Neural crest cell (in vitro differentiated cells): ENCODE measurements around the gene CTNNA3. TPM values are rescaled to one million over a fixed set of nuclear protein-coding genes. Genes with fewer than 3 reads are reported as not detected.
"Not testable (repeated sequence)": the region's sequence is repeated elsewhere in the genome, so short reads cannot be mapped to it uniquely, and the experiment has no call there.

Source experiments
- DNase-seq: peaks from one replicate; pipeline ENCODE4 v3.0.0; 2021; ENCODE audit warnings: low read depth, mixed read lengths, low spot score
- H3K27ac Mint-ChIP-seq: one replicate; pipeline ENCODE4 v1.8.0; 2021; ENCODE audit warnings: mild to moderate bottlenecking, mixed read lengths; ENCODE audit not compliant: unreplicated experiment
- H3K27me3 Mint-ChIP-seq: 2 replicates; pipeline ENCODE4 v1.8.0; 2021; ENCODE audit warnings: low read depth, mild to moderate bottlenecking, mixed read lengths
- H3K36me3 Mint-ChIP-seq: 2 replicates; pipeline ENCODE4 v1.8.0; 2021; ENCODE audit warnings: low read depth, mild to moderate bottlenecking, mixed read lengths
- H3K4me1 Mint-ChIP-seq: 2 replicates; pipeline ENCODE4 v1.8.0; 2021; ENCODE audit warnings: mixed read lengths
- H3K4me3 Mint-ChIP-seq: one replicate; pipeline ENCODE4 v1.8.0; 2021; ENCODE audit warnings: mild to moderate bottlenecking, mixed read lengths
- H3K9me3 Mint-ChIP-seq: 2 replicates; pipeline ENCODE4 v1.8.0; 2021; ENCODE audit warnings: mixed read lengths
- long read RNA-seq: library from polyadenylated mRNA; unstranded; transcript quantifications from one replicate; pipeline ENCODE4 v2.0.0, GENCODE V29; 2020
- total RNA-seq: library from RNA; stranded (reverse); gene quantifications from 2 replicates; pipeline ENCODE4 v1.2.1, GENCODE V29; 2021
- TF ChIP-seq, protein P1 (sequence below): fragments of 200-600 bp; sonication (generic); conservative IDR thresholded peaks from 2 replicates; pipeline ENCODE4 v1.5.0; 2021; ENCODE audit warnings: antibody characterized with exemption, mild to moderate bottlenecking

Gene CTNNA3
- 4.7 and 5.5 TPM in 2 replicates for total RNA-seq
- long read RNA-seq, partial matches to known transcripts = 0 of 5 reads
- long read RNA-seq, other reads (novel, unspliced or antisense) = 5 of 5 reads

DNA sequence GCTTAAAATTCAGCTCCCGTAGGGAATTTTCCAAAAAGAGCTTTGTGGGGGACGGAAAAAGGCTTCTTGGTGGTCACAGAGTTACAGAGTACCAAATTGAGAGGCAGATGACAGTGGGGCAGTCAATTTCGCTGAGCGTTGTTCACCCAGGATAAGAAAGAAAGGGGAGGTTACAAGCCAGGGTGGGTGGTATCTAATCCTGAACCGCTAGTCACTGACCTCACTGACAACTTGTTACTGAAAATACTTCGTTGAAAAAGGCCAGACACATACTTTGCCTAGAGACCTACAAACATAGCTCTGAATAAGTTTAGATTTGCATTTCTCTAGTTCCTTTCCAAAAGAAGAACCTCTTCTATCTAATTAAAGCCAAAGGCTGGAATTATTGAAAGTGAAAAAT is at the start of gene CTNNA3:
TSS of gene CTNNA3 (minus strand) at position 167 of the 400 bp plus-strand sequence.
- H3K27me3 Mint-ChIP-seq = no peaks in the 10 kb centered on the region
- H3K9me3 Mint-ChIP-seq = peaks cover 3% of the 10 kb centered on the region
- peaks cover 11% of the 10 kb centered on the region for H3K4me1 Mint-ChIP-seq
- DNase-seq = no peak
- no peak within 1 kb of the TSS for H3K4me3 Mint-ChIP-seq
- peaks cover 5% of the 10 kb centered on the region for H3K36me3 Mint-ChIP-seq
- H3K27ac Mint-ChIP-seq = no peak within 1 kb of the TSS
- TF ChIP-seq, protein P1, sequence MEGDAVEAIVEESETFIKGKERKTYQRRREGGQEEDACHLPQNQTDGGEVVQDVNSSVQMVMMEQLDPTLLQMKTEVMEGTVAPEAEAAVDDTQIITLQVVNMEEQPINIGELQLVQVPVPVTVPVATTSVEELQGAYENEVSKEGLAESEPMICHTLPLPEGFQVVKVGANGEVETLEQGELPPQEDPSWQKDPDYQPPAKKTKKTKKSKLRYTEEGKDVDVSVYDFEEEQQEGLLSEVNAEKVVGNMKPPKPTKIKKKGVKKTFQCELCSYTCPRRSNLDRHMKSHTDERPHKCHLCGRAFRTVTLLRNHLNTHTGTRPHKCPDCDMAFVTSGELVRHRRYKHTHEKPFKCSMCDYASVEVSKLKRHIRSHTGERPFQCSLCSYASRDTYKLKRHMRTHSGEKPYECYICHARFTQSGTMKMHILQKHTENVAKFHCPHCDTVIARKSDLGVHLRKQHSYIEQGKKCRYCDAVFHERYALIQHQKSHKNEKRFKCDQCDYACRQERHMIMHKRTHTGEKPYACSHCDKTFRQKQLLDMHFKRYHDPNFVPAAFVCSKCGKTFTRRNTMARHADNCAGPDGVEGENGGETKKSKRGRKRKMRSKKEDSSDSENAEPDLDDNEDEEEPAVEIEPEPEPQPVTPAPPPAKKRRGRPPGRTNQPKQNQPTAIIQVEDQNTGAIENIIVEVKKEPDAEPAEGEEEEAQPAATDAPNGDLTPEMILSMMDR = no peak

- TF ChIP-seq, protein P1 = no peak
- H3K27me3 Mint-ChIP-seq = no peaks in the 10 kb centered on the region
- no peaks in the 10 kb centered on the region for H3K4me1 Mint-ChIP-seq
- H3K9me3 Mint-ChIP-seq = no peaks in the 10 kb centered on the region
- H3K4me3 Mint-ChIP-seq = no peak overlapping the region
- no peak for DNase-seq
- no peaks in the 10 kb centered on the region for H3K36me3 Mint-ChIP-seq
- no peak overlapping the region for H3K27ac Mint-ChIP-seq
These were observed 39.4 kb upstream of the CTNNA3 start for GRCh38 chr10:67735430-67735829.

DNA sequence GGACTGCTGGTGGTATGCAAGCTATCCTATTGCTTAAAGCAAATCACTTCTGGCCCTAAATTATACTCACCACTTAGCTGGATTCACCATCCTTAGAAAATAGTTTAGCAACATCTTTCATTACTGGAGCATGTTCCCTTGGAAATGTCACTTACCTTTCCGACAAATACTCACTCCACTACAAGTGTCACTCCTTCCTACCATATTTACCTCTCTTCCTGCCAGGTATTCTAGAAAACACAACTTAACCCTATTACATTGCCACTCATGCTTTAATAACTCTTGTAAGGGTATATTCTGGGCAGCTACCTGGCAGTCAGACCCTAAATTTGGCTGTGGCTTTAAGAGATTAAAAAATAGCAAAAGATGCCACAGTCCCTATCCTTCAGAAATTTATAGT is 37.5 kb upstream of the CTNNA3 start:
- Mint-ChIP-seq H3K36me3 (no peaks in the 10 kb centered on the region), H3K9me3 (no peaks in the 10 kb centered on the region), H3K27ac (no peak overlapping the region), H3K4me1 (no peaks in the 10 kb centered on the region), H3K4me3 (no peak overlapping the region), H3K27me3 (peaks cover 2% of the 10 kb centered on the region)
- TF ChIP-seq, protein P1 = no peak
- no peak for DNase-seq

DNA sequence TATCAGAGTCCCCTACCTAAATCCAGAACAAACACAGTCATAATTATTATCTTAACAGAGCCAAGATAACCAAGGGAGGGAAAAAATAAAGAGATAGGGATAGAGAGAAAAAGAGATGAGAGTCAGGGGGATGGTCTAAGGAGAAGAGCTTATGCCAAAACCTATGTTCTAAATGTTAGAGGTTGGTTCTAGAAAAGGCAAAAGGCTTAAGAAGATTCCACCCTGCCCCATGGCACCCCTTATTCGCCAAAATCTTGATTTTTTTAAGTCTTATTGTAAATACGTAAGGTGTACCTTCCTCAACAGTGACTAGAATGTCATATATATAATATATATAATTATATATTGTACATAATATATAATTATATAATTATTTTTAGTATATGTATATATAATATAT is 29.6 kb upstream of the CTNNA3 start:
- Mint-ChIP-seq H3K36me3 (no peaks in the 10 kb centered on the region), H3K4me3 (no peak overlapping the region), H3K27ac (no peak overlapping the region), H3K27me3 (peaks cover 2% of the 10 kb centered on the region), H3K4me1 (no peaks in the 10 kb centered on the region), H3K9me3 (peaks cover 4% of the 10 kb centered on the region)
- TF ChIP-seq, protein P1 = no peak
- DNase-seq = no peak

DNA sequence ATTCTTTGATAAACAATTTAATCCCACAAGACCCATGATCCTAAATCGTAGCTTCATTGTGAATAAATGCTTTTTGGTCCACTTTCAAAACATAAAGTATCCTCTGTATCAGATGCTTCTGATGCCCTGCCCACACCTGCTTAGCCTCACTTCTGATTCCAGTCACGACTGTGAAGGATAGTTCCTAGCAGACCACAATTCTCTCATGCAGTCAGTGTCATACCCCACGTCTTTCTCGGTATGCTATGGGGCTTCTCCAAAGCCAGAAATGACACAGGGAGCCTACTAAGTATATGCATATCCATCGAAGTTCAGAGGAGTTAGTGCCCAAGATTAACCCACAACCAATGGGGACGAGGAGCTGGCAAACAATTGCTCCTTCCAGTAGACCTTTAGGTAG is 27.6 kb upstream of the CTNNA3 start:
- no peaks in the 10 kb centered on the region for H3K27me3 Mint-ChIP-seq
- no peak overlapping the region for H3K27ac Mint-ChIP-seq
- H3K9me3 Mint-ChIP-seq = peaks cover 4% of the 10 kb centered on the region
- no peaks in the 10 kb centered on the region for H3K4me1 Mint-ChIP-seq
- DNase-seq = no peak
- TF ChIP-seq, protein P1 = no peak
- no peak overlapping the region for H3K4me3 Mint-ChIP-seq
- no peaks in the 10 kb centered on the region for H3K36me3 Mint-ChIP-seq

- no peak overlapping the region for H3K27ac Mint-ChIP-seq
- H3K36me3 Mint-ChIP-seq = no peaks in the 10 kb centered on the region
- DNase-seq = no peak
- TF ChIP-seq, protein P1 = no peak
- H3K27me3 Mint-ChIP-seq = no peaks in the 10 kb centered on the region
- H3K9me3 Mint-ChIP-seq = peaks cover 4% of the 10 kb centered on the region
- H3K4me1 Mint-ChIP-seq = no peaks in the 10 kb centered on the region
- no peak overlapping the region for H3K4me3 Mint-ChIP-seq
These were observed 26.1 kb upstream of the CTNNA3 start for GRCh38 chr10:67722113-67722512.

- not testable (repeated sequence) for H3K4me1 Mint-ChIP-seq
These were observed 20.5 kb upstream of the CTNNA3 start for GRCh38 chr10:67716455-67716854.

More at GRCh38 chr10:67716455-67716854, 20.5 kb upstream of the CTNNA3 start:
- H3K27ac Mint-ChIP-seq, DNase-seq, H3K36me3 Mint-ChIP-seq, H3K27me3 Mint-ChIP-seq, H3K4me3 Mint-ChIP-seq: not testable (repeated sequence)
- peaks cover 13% of the 10 kb centered on the region for H3K9me3 Mint-ChIP-seq
